Right lobe of liver (tissue), 4 donors: ENCODE data around the gene FLOT1.

Experiments
- CTCF ChIP-seq, 4 donors: fragments of 200-600 bp in 3 of 4; fragments of 450-650 bp in 1 of 4; IDR thresholded peaks; one replicate each; pipeline versions ENCODE4 v1.5.1 to v1.8.0; 2016 to 2022; ENCODE audit warnings: antibody characterized with exemption in 4 of 4, mild to moderate bottlenecking in 2 of 4
- POLR2A ChIP-seq: fragments of 450-650 bp; IDR thresholded peaks from one replicate; pipeline ENCODE4 v1.6.1; 2017; ENCODE audit warnings: antibody characterized with exemption, mild to moderate bottlenecking
- donor health status: DM: no; HTN: no; CAD: no.
- donor health status: DM: no; HTN: no; CAD: no.
- donor health status: DM: no; HTN: yes; CAD: no.

- no peak for TF ChIP-seq CTCF (IDR thresholded peaks at IDR 0.05)
- no peak for TF ChIP-seq POLR2A
These were observed 53.2 kb downstream of the FLOT1 start for GRCh38 chr6:30689022-30689865.
